ENCODE data around the gene C1QTNF6.

C1QTNF6 gene

GRCh38 chr22:37179622-37180420 lies 8.2 kb downstream of the C1QTNF6 start:
- Histone ChIP-seq H4K20me1 (ENCODE audit: insufficient read depth, low read length, poor library complexity, severe bottlenecking) (no peaks in the 10 kb centered on the region), H3F3A (ENCODE audit: low read depth) (no peaks in the 10 kb centered on the region), H3K9ac (ENCODE audit: low read depth, low read length, poor library complexity, severe bottlenecking) (no peak overlapping the region), H3K4me2 (ENCODE audit: low read depth, low read length, poor library complexity, severe bottlenecking) (no peak overlapping the region), H3K4me1 (ENCODE audit: insufficient read depth, low read length, poor library complexity, severe bottlenecking) (peaks cover 9% of the 10 kb centered on the region), H3K9me2 (replicated peaks; ENCODE audit: low read depth, low read length) (no peaks in the 10 kb centered on the region), H3K9me3 (ENCODE audit: insufficient read depth, low read depth, low read length) (no peaks in the 10 kb centered on the region), H3K79me2 (ENCODE audit: insufficient read depth, low read length) (no peaks in the 10 kb centered on the region), H3K36me3 (ENCODE audit: insufficient read depth, low read length) (no peaks in the 10 kb centered on the region), H2AFZ (ENCODE audit: low read length) (no peak overlapping the region), H3K27me3 (ENCODE audit: insufficient read depth, low read length, poor library complexity, severe bottlenecking) (no peaks in the 10 kb centered on the region), H3K4me3 (ENCODE audit: low read length, poor library complexity, severe bottlenecking) (no peak overlapping the region)
- TF ChIP-seq EZH2phosphoT487 (IDR thresholded peaks at IDR 0.05; ENCODE audit: borderline replicate concordance) (no peak), CTCF (conservative IDR thresholded peaks at IDR 0.05; ENCODE audit: low read length) (no peak)

DNA sequence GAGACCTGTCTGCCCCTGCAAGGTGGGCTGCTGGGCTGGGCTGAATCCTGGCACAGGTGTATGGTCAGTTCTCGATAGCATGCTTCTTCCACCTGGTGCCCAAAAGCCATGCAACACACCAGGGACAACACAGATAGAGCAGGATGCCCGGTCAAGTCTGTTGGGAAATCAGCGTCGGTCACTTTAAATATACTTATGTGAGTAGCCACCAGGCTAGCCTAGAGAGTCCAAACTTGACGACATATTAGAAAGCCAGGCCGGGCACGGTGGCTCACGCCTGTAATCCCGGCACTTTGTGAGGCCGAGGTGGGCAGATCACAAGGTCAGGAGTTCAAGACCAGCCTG lies 8.9 kb downstream of the C1QTNF6 start:
- Histone ChIP-seq H3F3A (ENCODE audit: low read depth) (no peaks in the 10 kb centered on the region), H3K36me3 (ENCODE audit: insufficient read depth, low read length) (no peaks in the 10 kb centered on the region), H3K9me2 (replicated peaks; ENCODE audit: low read depth, low read length) (no peaks in the 10 kb centered on the region), H3K27me3 (ENCODE audit: insufficient read depth, low read length, poor library complexity, severe bottlenecking) (no peaks in the 10 kb centered on the region), H4K20me1 (ENCODE audit: insufficient read depth, low read length, poor library complexity, severe bottlenecking) (no peaks in the 10 kb centered on the region), H3K9me3 (ENCODE audit: insufficient read depth, low read depth, low read length) (no peaks in the 10 kb centered on the region), H2AFZ (ENCODE audit: low read length) (no peak overlapping the region), H3K4me1 (ENCODE audit: insufficient read depth, low read length, poor library complexity, severe bottlenecking) (peaks cover 9% of the 10 kb centered on the region), H3K9ac (ENCODE audit: low read depth, low read length, poor library complexity, severe bottlenecking) (no peak overlapping the region), H3K4me3 (ENCODE audit: low read length, poor library complexity, severe bottlenecking) (no peak overlapping the region), H3K79me2 (ENCODE audit: insufficient read depth, low read length) (no peaks in the 10 kb centered on the region), H3K4me2 (ENCODE audit: low read depth, low read length, poor library complexity, severe bottlenecking) (no peak overlapping the region)
- TF ChIP-seq CTCF (conservative IDR thresholded peaks at IDR 0.05; ENCODE audit: low read length) (no peak), EZH2phosphoT487 (IDR thresholded peaks at IDR 0.05; ENCODE audit: borderline replicate concordance) (no peak)

DNA sequence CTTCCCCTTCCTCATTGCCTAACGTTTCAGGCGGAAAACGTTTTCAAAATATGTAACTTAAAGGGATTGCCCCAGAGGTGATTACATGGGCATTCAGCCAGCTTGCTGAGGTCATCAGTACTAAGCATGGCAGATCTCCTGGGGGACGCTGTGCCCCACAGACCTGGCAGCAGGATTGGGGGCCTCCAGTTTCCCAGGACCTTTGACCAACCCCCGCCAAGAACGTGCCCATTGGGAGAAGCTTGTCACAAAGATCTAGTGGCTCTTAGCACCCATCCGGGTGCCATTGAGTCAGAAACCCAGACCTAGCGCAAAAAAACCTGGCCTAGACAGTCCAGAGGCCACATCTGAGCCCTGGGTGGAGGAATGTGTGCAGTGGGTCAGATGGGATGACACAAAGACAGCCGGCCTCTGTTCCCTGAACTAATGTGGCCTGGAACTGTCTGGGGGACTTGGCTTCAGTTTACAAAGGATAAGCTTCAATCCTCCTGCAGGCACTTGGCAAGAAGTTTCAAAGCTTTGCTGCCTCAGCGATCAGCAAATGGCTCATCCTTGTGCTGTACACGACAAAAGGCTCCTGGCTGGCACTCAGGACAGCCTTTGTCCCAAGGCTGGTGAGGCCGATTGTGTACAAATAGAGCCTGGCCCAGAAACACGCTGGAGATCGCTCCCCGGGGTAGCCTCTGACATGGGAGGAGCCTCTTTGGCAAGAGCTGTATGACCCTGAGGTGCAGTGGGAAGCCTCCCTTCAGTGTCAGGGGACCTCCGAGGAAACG lies 9.5 kb downstream of the C1QTNF6 start:
- no peak overlapping the region for H3K4me2 ChIP-seq (ENCODE audit: low read depth, low read length, poor library complexity, severe bottlenecking)
- peaks cover 4% of the 10 kb centered on the region for H3K4me1 ChIP-seq (ENCODE audit: insufficient read depth, low read length, poor library complexity, severe bottlenecking)
- TF ChIP-seq CTCF (conservative IDR thresholded peaks at IDR 0.05; ENCODE audit: low read length) (no peak), EZH2phosphoT487 (IDR thresholded peaks at IDR 0.05; ENCODE audit: borderline replicate concordance) (no peak)
- no peak overlapping the region for H2AFZ ChIP-seq (ENCODE audit: low read length)
- no peaks in the 10 kb centered on the region for H3K9me2 ChIP-seq (replicated peaks; ENCODE audit: low read depth, low read length)
- H3K27me3 ChIP-seq (ENCODE audit: insufficient read depth, low read length, poor library complexity, severe bottlenecking) = no peaks in the 10 kb centered on the region
- no peaks in the 10 kb centered on the region for H3F3A ChIP-seq (ENCODE audit: low read depth)
- H3K9ac ChIP-seq (ENCODE audit: low read depth, low read length, poor library complexity, severe bottlenecking) = no peak overlapping the region
- no peaks in the 10 kb centered on the region for H3K36me3 ChIP-seq (ENCODE audit: insufficient read depth, low read length)
- no peaks in the 10 kb centered on the region for H3K79me2 ChIP-seq (ENCODE audit: insufficient read depth, low read length)
- no peaks in the 10 kb centered on the region for H4K20me1 ChIP-seq (ENCODE audit: insufficient read depth, low read length, poor library complexity, severe bottlenecking)
- H3K9me3 ChIP-seq (ENCODE audit: insufficient read depth, low read depth, low read length) = no peaks in the 10 kb centered on the region
- no peak overlapping the region for H3K4me3 ChIP-seq (ENCODE audit: low read length, poor library complexity, severe bottlenecking)

Data from Loucy (cell line).